ENCODE results near the gene SMCO1. TPM values are rescaled to one million over a fixed set of nuclear protein-coding genes. Genes with fewer than 3 reads are reported as not detected.
"Not testable (repeated sequence)": the region's sequence is repeated elsewhere in the genome, so short reads cannot be mapped to it uniquely, and the experiment has no call there.

Gene SMCO1
- total and polyA plus RNA-seq, 5 donors, result 12.1 to 48.1 (median 41.1) TPM

DNA sequence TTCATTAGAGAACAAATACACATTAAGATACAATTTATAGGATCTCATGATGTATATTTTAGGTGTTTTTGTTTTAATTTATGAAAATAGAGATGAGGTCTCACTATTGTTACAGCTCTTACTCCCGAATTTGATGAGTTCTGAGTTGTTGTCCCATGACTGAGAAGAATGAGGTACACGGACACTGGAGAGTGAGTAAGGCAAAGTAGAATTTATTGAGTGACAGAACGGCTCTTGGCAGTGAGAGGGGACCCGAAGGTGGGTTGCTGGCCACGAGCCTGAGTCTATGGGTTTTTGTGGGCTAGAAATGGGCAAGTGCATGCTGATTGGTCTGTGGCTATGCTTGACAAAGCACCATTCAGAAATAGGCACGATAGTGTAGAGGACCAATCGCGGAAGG, 8.5 kb downstream of the SMCO1 start:
- intact Hi-C loops (cut with DNase I), result no loop called here
- DNase-seq, result no peak
- H3K4me3 ChIP-seq (ENCODE audit: low read length), result no peak overlapping the region

GRCh38 chr3:196504556-196504955, 10.6 kb downstream of the SMCO1 start:
- H3K4me1 ChIP-seq (ENCODE audit: control insufficient read depth, insufficient read depth, low read length), result peaks cover 7% of the 10 kb centered on the region
- ATAC-seq, result no peak
- WGBS, result 97% methylated on average over 6 of the region's 6 CpGs
- H3K9me3 ChIP-seq (ENCODE audit: control insufficient read depth, low read length), result peaks cover 4% of the 10 kb centered on the region
- DNase-seq, result no peak
- no peaks in the 10 kb centered on the region for H3K27me3 ChIP-seq (ENCODE audit: control insufficient read depth, insufficient read depth)
- no peak overlapping the region for H3K27ac ChIP-seq (ENCODE audit: low read length)
- intact Hi-C loops (cut with DNase I), result no loop called here
- no peak overlapping the region for H3K4me3 ChIP-seq (ENCODE audit: low read length)

More for the DNA sequence above, 8.5 kb downstream of the SMCO1 start:
- Histone ChIP-seq H3K9me3 (ENCODE audit: control insufficient read depth, low read length) (peaks cover 4% of the 10 kb centered on the region), H3K4me1 (ENCODE audit: control insufficient read depth, insufficient read depth, low read length) (no peaks in the 10 kb centered on the region), H3K27me3 (ENCODE audit: control insufficient read depth, insufficient read depth) (no peaks in the 10 kb centered on the region), H3K27ac (ENCODE audit: low read length) (no peak overlapping the region)
- WGBS, result 89% methylated on average over 8 of the region's 8 CpGs
- ATAC-seq, result no peak

- intact Hi-C loops (cut with DNase I); DNase-seq; H3K4me1 ChIP-seq (ENCODE audit: control insufficient read depth, insufficient read depth, low read length); H3K27me3 ChIP-seq (ENCODE audit: control insufficient read depth, insufficient read depth); ATAC-seq; H3K9me3 ChIP-seq (ENCODE audit: control insufficient read depth, low read length): not testable (repeated sequence)
- H3K27ac ChIP-seq (ENCODE audit: low read length), result peak overlapping the region; percentile 87
- WGBS, result 23% methylated on average over 7 of the region's 7 CpGs
- peak overlapping the region; percentile 97 for H3K4me3 ChIP-seq (ENCODE audit: low read length)
These were observed 11.1 kb downstream of the SMCO1 start for GRCh38 chr3:196504077-196504398.

DNA sequence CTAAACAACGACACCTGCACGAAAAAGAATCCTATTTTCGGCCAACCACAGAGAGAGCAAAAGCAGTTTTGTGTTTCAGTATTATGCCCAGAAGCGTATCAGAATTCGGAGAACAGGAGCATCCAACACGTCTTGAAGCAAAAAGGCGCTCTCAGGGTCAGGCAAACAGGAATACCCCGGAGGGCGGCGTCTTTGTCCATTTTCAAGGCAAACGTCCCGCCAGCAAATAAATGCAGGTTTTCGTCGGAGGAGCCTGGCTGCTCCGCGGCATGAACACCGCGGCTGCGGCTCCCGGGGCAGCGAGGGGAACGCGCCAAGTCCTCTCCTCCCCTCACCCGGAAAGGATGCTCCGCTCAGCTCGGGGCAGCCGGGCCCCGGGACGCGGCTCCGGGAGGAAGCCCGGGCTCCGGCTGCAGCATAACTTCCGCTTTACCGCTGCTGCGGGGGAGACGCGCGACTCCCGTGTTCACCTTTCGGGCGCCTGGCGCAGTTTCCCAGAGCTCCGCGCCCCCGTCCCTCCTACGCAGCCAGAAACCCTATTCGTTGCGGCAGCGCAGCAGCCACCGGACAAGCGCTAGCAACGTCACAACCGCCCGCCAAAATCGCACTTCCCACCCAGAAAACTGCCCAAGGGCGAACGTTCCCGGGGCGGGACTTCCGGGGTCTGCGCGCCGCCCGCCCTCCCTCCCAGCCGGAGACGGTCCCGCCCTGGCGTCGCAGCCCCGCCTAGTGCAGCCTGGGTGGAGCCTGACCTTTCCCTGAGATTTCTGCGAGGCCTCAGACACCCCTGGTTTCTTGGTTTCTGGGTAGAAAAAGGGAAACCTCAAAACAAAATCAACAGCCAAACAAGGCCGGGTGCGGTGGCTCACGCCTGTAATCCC, 11.7 kb downstream of the SMCO1 start, which contains the start of gene RNF168:
Gene RNF168, minus strand, starts transcription at position 573 of the 881 bp plus-strand sequence. CDS start 595 bp downstream, outside the sequence.
- WGBS, result under 1% methylated on average over 75 of the region's 75 CpGs
- Histone ChIP-seq H3K27ac (ENCODE audit: low read length) (peak within 1 kb of the TSS; percentile 97), H3K4me1 (ENCODE audit: control insufficient read depth, insufficient read depth, low read length) (peaks cover 7% of the 10 kb centered on the region), H3K4me3 (ENCODE audit: low read length) (peak within 1 kb of the TSS; percentile 97), H3K27me3 (ENCODE audit: control insufficient read depth, insufficient read depth) (no peaks in the 10 kb centered on the region), H3K9me3 (ENCODE audit: control insufficient read depth, low read length) (peaks cover 4% of the 10 kb centered on the region)
- peak; percentile 97 to 98 for ATAC-seq
- DNase-seq, result peak; percentile 97 to 99 (median 98)
- intact Hi-C loops (cut with DNase I), result no loop called here

DNA sequence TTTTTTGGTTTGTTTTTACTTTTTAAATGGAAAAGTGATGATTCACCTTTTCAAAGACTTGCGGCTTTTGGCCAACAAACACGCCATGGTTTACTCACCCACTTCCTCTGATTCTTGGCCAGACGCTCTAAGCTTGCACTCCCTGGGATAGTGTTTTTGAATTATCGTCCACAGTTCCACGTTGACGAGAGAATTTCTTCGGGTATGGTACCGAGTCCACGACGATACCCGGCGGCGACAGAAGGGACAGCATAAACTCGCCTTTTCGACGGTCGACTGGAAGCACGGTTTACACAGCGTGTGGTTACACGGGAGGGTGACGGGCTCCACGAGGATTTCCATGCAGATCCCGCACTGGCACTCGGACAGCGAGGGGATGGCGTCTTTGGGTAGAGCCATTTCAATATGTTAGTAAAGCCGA, 12.4 kb downstream of the SMCO1 start:
- DNase-seq (peak; percentile 61 to 75 (median 70)), ATAC-seq (peak; percentile 65 to 81)
- peaks cover 7% of the 10 kb centered on the region for H3K4me1 ChIP-seq (ENCODE audit: control insufficient read depth, insufficient read depth, low read length)
- intact Hi-C loops (cut with DNase I), result no loop called here
- peak overlapping the region; percentile 97 for H3K27ac ChIP-seq (ENCODE audit: low read length)
- no peaks in the 10 kb centered on the region for H3K27me3 ChIP-seq (ENCODE audit: control insufficient read depth, insufficient read depth)
- under 1% methylated on average over 27 of the region's 27 CpGs for WGBS
- H3K4me3 ChIP-seq (ENCODE audit: low read length), result peak overlapping the region; percentile 97
- peaks cover 4% of the 10 kb centered on the region for H3K9me3 ChIP-seq (ENCODE audit: control insufficient read depth, low read length)

DNA sequence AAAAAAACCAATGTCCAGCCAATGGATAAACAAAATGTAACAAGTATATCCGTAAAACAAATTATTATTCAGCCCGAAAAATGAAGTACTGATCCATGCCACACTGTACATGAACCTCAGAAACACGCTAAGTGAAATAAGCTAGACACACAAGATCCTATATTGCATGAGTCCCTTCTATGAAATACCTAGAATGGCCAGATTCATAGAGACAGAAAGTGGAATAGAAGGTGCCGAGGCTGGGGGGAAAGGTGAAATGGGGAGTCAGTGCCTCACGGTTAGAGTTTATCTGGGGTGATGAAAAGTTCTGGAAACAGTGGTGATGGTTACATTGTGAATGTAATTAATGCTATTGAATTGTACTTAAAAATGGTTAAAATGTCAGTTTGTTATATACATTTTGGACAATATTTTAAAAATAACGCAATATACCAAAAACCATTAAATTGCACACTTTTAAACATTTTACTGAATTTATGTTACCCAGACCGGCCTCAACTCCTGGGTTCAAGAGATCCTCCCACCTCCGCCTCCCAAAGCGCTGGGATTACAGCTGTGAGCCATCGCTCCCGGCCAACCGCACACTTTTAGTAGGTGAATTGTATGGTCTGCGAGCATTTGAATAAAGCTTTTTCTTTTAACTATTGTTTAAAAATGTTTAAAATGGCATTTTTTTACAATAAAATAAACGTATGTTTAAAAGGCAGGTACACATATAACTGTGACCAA, 13.7 kb downstream of the SMCO1 start:
- peak overlapping the region; percentile 97 for H3K4me3 ChIP-seq (ENCODE audit: low read length)
- H3K27me3 ChIP-seq (ENCODE audit: control insufficient read depth, insufficient read depth), result no peaks in the 10 kb centered on the region
- peaks cover 7% of the 10 kb centered on the region for H3K4me1 ChIP-seq (ENCODE audit: control insufficient read depth, insufficient read depth, low read length)
- intact Hi-C loops (cut with DNase I), result no loop called here
- 11% methylated on average over 14 of the region's 14 CpGs for WGBS
- DNase-seq (no peak), ATAC-seq (no peak)
- peak overlapping the region; percentile 59 for H3K27ac ChIP-seq (ENCODE audit: low read length)
- H3K9me3 ChIP-seq (ENCODE audit: control insufficient read depth, low read length), result no peaks in the 10 kb centered on the region

DNA sequence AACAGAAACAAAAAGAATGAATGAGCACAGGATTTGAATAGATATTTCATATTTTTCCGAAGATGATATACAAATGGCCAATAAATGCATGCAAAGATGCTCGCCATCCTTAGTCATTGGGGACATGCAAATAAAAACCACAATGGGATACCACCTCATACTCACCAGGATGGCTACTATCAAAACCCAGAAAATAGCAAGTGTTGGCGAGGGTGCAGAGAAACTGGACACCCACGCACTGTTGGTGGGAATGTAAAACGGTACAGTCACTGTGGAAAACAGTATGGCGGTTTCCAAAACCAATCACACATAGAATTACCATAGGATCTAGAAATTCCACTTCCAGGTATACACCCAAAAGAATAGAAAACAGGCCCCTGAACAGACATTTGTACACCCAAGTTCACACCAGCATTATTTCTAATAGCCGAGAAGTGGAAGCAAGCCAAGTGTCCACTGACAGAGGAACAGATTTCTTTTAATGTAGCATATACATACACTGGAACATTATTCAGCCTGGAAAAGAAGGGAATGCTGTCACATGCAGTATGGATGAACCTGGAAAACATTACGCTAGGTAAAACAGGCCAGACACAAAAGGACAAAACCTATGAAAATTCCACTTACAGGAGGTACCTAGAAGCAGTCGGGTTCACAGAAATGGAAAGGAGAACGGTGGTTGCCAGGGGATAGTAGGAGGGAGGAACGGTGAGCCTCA, 15.2 kb downstream of the SMCO1 start:
- intact Hi-C loops (cut with DNase I), result loop anchor here in 1 of 4 donors (10.0 kb wide), 1 partner anchor 425 kb away; no protein-coding TSS in a partner anchor
- H3K4me3 ChIP-seq (ENCODE audit: low read length), result peak overlapping the region; percentile 97
- WGBS, result 80% methylated on average over 11 of the region's 11 CpGs
- H3K9me3 ChIP-seq (ENCODE audit: control insufficient read depth, low read length), result no peaks in the 10 kb centered on the region
- no peaks in the 10 kb centered on the region for H3K27me3 ChIP-seq (ENCODE audit: control insufficient read depth, insufficient read depth)
- H3K27ac ChIP-seq (ENCODE audit: low read length), result peak overlapping the region; percentile 44
- DNase-seq, result no peak
- no peak for ATAC-seq
- H3K4me1 ChIP-seq (ENCODE audit: control insufficient read depth, insufficient read depth, low read length), result peaks cover 7% of the 10 kb centered on the region

- H3K27me3 ChIP-seq (ENCODE audit: control insufficient read depth, insufficient read depth), result no peaks in the 10 kb centered on the region
- ATAC-seq (no peak), DNase-seq (no peak)
- intact Hi-C loops (cut with DNase I), result loop anchor here in 1 of 4 donors (10.0 kb wide), 1 partner anchor 424 kb away; no protein-coding TSS in a partner anchor
- WGBS, result 68% methylated on average over 5 of the region's 5 CpGs
- H3K4me3 ChIP-seq (ENCODE audit: low read length), result no peak overlapping the region
- peaks cover 7% of the 10 kb centered on the region for H3K4me1 ChIP-seq (ENCODE audit: control insufficient read depth, insufficient read depth, low read length)
- H3K9me3 ChIP-seq (ENCODE audit: control insufficient read depth, low read length), result no peaks in the 10 kb centered on the region
- H3K27ac ChIP-seq (ENCODE audit: low read length), result peak overlapping the region; percentile 48
These were observed 16.1 kb downstream of the SMCO1 start for GRCh38 chr3:196499061-196499460.

DNA sequence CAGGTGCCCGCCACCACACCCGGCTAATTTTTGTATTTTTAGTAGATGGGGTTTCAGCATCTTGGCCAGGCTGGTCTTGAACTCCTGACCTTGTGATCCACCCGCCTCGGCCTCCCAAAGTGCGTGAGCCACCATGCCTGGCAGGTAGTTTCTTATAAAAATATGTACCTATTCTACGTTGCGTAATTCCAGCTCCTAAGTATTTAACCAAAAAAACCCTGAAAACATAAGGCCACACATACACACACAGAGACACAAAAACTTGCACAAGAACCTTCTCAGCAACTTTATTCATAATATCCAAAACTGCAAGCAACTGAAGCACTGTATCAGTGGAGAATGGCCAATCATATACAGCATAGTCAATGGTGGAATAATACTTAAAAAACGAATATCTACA, 16.8 kb downstream of the SMCO1 start:
- DNase-seq (no peak), ATAC-seq (no peak)
- Histone ChIP-seq H3K4me1 (ENCODE audit: control insufficient read depth, insufficient read depth, low read length) (peaks cover 7% of the 10 kb centered on the region), H3K27me3 (ENCODE audit: control insufficient read depth, insufficient read depth) (no peaks in the 10 kb centered on the region), H3K27ac (ENCODE audit: low read length) (no peak overlapping the region), H3K9me3 (ENCODE audit: control insufficient read depth, low read length) (no peaks in the 10 kb centered on the region), H3K4me3 (ENCODE audit: low read length) (no peak overlapping the region)
- 96% methylated on average over 8 of the region's 8 CpGs for WGBS
- intact Hi-C loops (cut with DNase I), result loop anchor here in 1 of 4 donors (10.0 kb wide), 1 partner anchor 423 kb away; no protein-coding TSS in a partner anchor

DNA sequence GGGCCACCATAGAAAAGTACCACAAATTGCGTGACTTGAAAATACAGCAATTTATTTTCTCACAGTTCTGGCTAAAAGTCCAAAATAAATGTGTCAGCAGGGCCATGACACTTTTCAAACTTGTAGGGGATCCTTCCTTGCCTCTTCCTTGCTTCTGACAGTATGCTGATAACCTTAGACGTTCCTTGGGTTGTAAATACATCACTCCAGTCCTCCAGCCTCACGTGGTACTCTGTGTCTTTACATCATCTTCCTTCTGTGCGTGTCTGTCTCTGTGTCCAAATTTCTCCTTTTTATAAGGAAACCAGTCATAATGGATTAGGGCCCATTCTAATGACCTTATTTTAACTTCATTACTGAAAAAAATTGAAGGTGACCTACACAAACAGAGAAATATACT, 19.0 kb downstream of the SMCO1 start:
- Histone ChIP-seq H3K9me3 (ENCODE audit: control insufficient read depth, low read length) (no peaks in the 10 kb centered on the region), H3K27me3 (ENCODE audit: control insufficient read depth, insufficient read depth) (no peaks in the 10 kb centered on the region), H3K27ac (ENCODE audit: low read length) (no peak overlapping the region), H3K4me3 (ENCODE audit: low read length) (no peak overlapping the region), H3K4me1 (ENCODE audit: control insufficient read depth, insufficient read depth, low read length) (peaks cover 8% of the 10 kb centered on the region)
- no peak for DNase-seq
- intact Hi-C loops (cut with DNase I), result loop anchor here in 1 of 4 donors (10.0 kb wide), 1 partner anchor 421 kb away; no protein-coding TSS in a partner anchor
- WGBS, result 74% methylated on average over 4 of the region's 4 CpGs
- ATAC-seq, result no peak

Data from right cardiac atrium (tissue), 5 donors.